OCI-M2 (cell line): ENCODE results near the gene NAV2.

Experiments used
- DNase-seq: peaks from one replicate; lab custom pipeline; 2025; ENCODE audit not compliant: unreplicated experiment; lab: John Stamatoyannopoulos, UW

Gene NAV2

GRCh38 chr11:19827399-19828135 is 114.9 kb downstream of the NAV2 start:
- no peak for DNase-seq

- DNase-seq = no peak
Measured at GRCh38 chr11:19828382-19829108, 115.9 kb downstream of the NAV2 start.

DNA sequence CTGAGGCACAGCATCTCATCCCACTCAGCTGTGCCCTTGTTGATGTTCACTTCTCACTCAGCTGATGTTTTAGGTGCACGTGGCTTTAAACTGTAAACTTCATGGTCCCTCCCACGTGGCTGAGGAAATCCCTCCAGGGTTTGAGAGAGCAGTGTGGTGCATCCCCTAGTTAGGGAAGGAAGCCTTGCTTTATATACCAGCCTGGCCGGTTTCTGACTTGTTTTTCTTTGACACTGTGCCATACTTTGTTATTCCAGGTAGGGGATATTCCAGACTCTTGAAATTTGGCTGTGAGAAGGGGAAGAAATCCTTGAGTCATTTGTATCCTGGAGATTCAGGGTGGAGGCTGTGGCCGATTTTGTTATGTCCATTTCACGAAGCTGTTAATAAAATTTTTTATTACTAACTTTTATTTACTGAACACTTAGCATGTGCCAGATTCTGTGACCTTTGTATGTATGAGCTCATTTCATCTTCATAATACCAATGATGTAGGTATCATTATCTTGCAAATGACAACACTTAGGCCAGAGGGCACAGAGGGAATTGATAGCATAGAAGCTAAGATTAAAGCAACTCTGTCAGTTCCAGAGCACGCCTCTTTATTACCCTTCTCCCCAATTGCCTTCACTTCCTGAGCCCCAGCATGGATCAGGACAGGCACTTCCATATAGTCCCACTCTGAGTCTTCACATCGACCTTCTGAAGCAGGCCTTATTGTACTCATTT is 116.6 kb downstream of the NAV2 start:
- no peak for DNase-seq

DNA sequence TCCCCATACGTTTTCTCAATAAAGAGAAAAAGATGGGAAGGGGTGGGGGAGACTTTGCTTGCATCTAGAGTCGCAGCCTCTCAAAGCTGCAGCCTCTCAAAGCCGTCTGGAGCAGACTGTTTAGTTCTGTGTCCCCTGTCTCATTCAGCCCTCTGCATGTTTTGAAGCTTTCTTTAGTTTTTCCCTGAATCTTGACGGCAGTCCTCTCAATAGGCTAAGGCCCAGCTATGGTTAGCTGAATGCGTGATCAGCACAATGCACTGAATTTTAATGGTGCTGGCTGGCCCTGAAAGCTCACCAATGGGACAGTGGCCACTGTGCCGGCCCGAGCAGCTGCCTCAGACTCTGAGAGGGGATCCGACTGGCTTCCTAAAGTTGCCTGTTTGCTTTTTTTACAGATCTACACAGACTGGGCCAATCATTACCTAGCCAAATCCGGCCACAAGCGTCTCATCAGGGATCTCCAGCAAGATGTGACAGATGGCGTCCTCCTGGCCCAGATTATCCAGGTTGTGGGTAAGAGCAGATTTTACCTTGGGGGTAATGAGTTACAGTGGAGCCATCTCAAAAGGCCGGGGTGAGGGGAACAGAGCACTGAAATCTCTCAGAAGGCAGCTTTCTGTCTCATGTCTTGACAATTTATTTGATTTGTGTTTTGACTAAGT is 119.6 kb downstream of the NAV2 start:
- DNase-seq = no peak

GRCh38 chr11:19832901-19833300 is 120.3 kb downstream of the NAV2 start:
- no peak for DNase-seq

GRCh38 chr11:19834771-19835170 is 122.1 kb downstream of the NAV2 start:
- no peak for DNase-seq

DNA sequence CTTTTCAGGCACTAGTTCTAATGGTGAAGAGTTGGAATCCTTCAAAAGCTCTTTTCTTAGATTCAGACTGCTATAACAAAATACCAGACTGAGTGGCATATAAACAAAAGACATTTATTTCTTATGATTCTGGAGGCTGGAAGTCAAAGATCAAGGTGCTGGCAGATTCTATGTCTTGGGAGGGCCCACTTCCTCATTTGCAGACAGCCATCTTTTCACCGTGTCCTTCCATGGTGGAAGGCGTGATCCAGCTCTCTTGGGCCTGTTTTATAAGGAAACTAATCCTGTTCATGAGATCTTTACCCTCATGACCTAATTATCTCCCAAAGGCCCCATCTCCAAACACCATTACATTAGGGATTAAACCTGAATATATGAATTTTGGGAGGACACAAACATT is 124.0 kb downstream of the NAV2 start:
- no peak for DNase-seq

DNA sequence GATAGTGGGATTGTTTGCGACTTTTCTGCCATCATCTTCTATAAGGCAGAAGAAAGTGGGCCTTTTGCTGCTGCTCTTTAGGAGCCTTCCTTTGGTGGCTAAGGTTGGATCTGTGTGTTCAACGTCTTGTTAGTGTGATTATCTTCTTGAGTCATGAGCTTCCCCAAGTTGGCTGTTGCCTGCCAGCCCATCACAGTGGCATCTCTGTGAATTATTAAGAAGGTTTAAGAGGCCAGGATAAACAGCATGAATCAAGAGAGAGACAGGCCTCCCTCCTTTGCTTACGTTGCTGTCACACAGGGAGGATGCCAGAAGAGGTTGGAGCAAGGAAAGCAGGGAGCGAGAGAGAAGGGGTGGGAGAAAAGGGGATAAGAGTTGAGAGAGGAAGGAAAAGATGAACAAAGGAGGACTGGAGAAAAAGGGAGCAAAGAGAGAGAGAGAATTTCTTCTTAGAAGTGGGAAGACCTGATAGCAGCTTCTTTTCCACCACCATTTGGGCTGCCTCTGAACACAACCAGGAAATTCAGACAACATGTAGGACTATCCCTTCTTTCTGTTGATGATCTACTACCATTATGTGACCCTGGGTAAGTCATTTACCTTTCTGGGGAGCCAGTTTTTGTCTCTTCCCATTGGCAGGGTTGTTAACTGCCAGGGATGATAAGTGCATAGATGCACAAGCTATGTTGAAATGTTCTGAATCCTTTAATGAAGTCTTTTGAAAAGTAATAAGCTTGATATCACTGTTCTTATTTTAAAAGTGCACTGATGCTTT is 126.5 kb downstream of the NAV2 start:
- DNase-seq = no peak

GRCh38 chr11:19840961-19841360 is 128.3 kb downstream of the NAV2 start:
- DNase-seq = no peak

DNA sequence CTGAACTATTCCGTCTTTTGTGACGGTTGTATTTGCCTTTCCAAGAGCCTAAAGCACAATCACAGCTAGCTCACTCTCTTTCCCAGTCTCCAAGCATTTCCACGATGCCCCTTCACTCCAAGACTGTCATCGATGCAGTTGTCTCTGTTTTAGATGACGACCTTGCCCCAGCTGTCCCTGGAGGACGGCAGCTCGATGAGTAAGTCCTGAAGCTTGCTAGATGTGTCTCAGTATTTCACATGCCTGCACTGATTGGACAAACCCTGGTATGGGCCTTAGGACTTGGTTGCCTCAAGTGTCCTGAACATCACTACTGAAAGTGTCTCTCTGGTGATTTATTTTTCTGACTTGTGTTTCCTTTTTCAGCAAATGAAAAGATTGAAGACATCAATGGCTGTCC is 129.9 kb downstream of the NAV2 start:
- DNase-seq = no peak

DNA sequence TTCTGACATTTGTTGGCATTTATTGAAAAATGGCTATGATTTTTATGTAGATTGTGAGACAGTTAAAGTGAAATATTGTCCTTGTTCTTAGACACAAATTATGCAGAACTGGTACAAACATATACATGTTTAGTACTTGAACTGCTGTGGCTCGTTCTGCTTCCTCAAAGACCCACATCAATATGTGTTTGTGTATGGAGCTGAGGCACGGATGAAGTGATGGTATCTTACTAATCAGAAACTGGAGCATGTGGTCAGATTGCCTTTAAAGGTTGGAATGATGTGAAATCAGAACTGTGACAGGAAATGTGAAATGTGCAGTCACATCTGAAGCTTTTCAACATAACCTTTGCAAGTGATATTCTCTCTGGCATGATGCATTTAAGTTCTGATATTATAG is 130.4 kb downstream of the NAV2 start:
- DNase-seq = no peak

GRCh38 chr11:19844012-19844411 is 131.4 kb downstream of the NAV2 start:
- DNase-seq = no peak

DNA sequence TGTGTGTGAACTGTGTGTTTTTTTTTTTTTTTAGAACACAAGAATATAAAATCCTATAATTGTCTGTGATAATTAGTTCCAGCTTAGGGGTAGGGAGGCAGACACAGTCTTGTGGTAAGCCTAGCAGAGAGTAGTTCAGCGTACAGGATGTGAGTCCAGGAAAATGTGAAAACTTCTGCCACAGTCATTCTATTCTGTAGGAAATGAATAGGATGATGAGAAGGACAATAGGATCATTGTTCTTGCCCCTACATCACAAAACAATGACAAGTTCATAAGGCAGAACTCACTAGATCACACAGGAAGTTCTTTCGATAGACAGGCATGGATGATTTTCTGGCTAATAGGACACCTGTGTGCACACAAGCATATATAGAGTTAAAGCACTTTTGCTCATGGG is 132.2 kb downstream of the NAV2 start:
- no peak for DNase-seq

DNA sequence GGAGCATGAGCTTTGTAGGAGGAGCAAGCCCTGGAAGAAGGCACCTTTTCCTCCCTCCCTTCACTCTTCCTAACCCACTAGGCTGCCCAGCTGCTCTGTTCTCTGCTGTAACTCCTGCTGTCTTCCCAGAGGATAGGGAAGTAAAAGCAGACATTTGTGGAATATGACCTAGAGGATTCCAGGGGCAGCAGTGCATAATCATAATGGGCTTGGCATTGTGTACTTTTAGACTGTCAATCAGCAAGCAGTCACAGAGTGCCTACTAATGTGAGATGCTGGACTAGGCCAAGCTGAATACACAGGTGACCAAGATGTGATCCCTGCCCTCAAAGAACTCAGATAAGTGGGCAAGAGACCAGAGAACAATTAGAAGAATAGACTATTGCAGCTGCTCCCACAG is 133.0 kb downstream of the NAV2 start:
- DNase-seq = no peak

GRCh38 chr11:19846654-19847305 is 134.1 kb downstream of the NAV2 start:
- DNase-seq = no peak

DNA sequence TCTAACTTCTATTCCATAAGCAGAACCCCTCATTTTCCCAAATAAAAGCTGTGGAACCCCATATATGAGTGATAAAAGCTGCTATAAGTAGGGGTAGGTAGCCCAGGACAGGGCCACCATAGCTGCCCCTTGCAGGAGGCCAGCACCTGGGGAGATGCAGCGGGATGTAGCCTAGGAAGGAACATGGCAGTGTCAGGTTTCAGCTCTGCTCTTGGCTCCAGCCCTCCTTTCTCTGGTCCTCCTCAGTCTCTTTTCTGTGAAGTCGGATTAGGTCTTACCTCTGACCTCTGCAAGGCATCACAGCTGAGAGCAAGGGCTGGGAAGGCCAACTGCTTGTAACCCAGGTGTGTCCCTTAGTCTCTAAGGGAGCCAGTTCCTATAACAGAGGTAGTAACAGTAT is 135.6 kb downstream of the NAV2 start:
- DNase-seq = no peak

- DNase-seq = no peak
Measured at GRCh38 chr11:19849107-19849789, 136.6 kb downstream of the NAV2 start.

DNA sequence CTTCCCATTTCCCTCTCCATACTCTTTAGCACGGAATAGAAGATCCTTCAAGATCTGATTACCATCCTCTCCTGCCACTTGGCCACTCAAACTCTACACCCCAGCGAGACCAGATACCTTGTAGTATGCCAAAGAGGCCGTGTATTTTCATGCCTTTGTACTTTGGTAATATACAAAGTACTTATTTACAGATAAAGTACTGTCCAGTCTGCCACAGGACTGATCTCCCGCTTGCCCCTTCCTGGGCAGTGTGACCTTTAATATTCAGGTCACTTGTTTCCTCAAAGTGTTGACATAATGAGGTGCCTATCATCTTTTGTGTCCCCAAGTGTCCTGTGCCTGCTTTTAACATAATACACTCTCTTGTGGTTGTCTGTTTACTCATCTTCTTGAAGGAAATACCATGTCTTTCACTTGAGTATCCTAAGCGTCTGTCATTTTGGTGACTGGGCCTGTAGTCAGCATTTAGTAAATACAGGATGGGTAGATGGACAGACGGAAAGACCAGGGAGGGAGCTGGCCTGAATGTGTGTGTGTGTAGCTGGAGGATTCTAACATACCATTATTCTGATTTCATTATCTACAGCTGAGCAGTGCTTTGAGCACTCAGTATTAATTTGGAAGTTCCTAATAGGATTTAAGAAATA is 137.4 kb downstream of the NAV2 start:
- no peak for DNase-seq

DNA sequence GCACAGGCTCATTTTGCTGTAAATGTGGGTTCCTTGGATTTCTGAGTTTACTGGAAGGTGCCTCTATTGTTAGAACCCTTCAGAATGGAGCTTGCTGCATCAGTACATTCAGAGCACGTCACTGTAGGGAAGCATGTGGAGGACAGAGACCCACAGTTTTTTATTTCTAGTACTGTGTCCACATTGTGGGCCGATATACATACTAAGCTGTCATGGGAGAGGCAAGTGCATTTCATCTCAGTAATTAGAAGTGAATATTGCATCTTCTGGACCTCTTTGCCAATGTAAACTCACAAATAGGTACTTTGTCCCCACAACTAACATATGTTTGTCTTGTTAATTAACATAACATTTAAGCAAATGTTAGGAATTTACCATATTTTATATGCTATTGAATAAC is 139.7 kb downstream of the NAV2 start:
- no peak for DNase-seq
